ENCODE results near the gene MEX3D. TPM values are rescaled to one million over a fixed set of nuclear protein-coding genes. Genes with fewer than 3 reads are reported as not detected.

The MEX3D gene
- total RNA-seq, 2 donors from 2014 or later = 18.8 to 21.8 TPM

DNA sequence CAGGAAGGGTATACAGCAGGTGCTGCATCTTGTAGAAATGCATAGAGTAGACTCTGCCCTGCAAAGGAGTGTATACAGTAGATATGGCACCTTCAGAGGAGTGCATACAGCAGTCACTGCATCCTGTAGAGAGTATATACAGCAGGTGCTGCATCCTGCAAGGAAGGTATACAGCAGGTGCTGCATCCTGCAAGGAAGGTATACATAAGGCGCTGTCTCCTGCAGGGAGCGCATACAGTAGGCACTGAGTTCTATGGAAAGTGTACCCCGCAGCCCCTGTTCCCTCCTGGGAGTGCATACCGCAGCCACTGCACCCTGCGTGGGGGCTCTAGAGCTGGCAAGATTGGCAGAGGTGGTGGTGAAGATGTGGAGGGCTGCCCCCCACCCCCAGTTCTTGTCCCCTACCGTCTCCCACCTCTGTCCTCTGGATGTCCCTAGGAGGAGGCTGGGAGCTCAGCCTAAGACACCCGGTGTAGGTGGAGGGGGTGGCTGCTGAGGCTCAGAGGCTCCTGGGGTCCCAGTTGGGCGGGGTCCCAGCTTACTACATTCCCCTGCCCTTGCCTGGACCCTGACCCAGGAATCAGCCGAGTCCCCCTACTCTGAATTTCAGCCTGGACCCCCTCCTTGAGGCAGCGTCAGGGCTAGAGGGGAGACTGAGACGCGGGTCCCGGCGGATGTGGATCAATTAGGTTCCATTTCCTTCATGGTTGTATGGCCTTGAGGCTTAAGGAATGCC lies 53.0 kb downstream of the MEX3D start:
- no peak for TF ChIP-seq POLR2A (IDR thresholded peaks at IDR 0.05)
- TF ChIP-seq, protein P1, sequence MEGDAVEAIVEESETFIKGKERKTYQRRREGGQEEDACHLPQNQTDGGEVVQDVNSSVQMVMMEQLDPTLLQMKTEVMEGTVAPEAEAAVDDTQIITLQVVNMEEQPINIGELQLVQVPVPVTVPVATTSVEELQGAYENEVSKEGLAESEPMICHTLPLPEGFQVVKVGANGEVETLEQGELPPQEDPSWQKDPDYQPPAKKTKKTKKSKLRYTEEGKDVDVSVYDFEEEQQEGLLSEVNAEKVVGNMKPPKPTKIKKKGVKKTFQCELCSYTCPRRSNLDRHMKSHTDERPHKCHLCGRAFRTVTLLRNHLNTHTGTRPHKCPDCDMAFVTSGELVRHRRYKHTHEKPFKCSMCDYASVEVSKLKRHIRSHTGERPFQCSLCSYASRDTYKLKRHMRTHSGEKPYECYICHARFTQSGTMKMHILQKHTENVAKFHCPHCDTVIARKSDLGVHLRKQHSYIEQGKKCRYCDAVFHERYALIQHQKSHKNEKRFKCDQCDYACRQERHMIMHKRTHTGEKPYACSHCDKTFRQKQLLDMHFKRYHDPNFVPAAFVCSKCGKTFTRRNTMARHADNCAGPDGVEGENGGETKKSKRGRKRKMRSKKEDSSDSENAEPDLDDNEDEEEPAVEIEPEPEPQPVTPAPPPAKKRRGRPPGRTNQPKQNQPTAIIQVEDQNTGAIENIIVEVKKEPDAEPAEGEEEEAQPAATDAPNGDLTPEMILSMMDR (IDR thresholded peaks at IDR 0.05) = no peak
- DNase-seq (no peak), ATAC-seq (no peak)
- peaks cover 13% of the 10 kb centered on the region for H3K4me1 ChIP-seq
- H3K27me3 ChIP-seq = peaks cover 0 to 21% of the 10 kb centered on the region in 2 donors
- no peak overlapping the region for H3K27ac ChIP-seq
- no peaks in the 10 kb centered on the region for H3K9me3 ChIP-seq
- WGBS, 2 donors = 51 to 65% methylated on average over 12 to 14 of the region's 14 CpGs
- H3K4me3 ChIP-seq = no peak overlapping the region
- intact Hi-C loops (cut with DNase I) = loop anchor here (10.0 kb wide), 1 partner anchor 230 kb away; the partner anchor contains the start of gene EFNA2
- no peaks in the 10 kb centered on the region for H3K36me3 ChIP-seq (replicated peaks in 1 of 2; ENCODE audit: insufficient read depth in 1 of 2, low read depth in 2 of 2)

GRCh38 chr19:1514295-1514661 lies 53.8 kb downstream of the MEX3D start:
- peaks cover 13% of the 10 kb centered on the region for H3K4me1 ChIP-seq
- no peaks in the 10 kb centered on the region for H3K9me3 ChIP-seq
- TF ChIP-seq, protein P1 (IDR thresholded peaks at IDR 0.05) = no peak
- TF ChIP-seq POLR2A (IDR thresholded peaks at IDR 0.05) = no peak
- WGBS, 2 donors = 58 to 59% methylated on average over 9 to 10 of the region's 10 CpGs
- intact Hi-C loops (cut with DNase I) = loop anchor here (10.0 kb wide), 1 partner anchor 229 kb away; the partner anchor contains the start of gene EFNA2
- no peak for ATAC-seq
- H3K36me3 ChIP-seq (replicated peaks in 1 of 2; ENCODE audit: insufficient read depth in 1 of 2, low read depth in 2 of 2) = no peaks in the 10 kb centered on the region
- peaks cover 0 to 21% of the 10 kb centered on the region in 2 donors for H3K27me3 ChIP-seq
- no peak overlapping the region for H3K27ac ChIP-seq
- no peak overlapping the region for H3K4me3 ChIP-seq
- no peak for DNase-seq

GRCh38 chr19:1513499-1514294 lies 54.4 kb downstream of the MEX3D start:
- Histone ChIP-seq H3K9me3 (no peaks in the 10 kb centered on the region), H3K36me3 (replicated peaks in 1 of 2; ENCODE audit: insufficient read depth in 1 of 2, low read depth in 2 of 2) (no peaks in the 10 kb centered on the region), H3K27me3 (peaks cover 0 to 21% of the 10 kb centered on the region in 2 donors), H3K4me1 (peaks cover 13% of the 10 kb centered on the region), H3K27ac (no peak overlapping the region), H3K4me3 (no peak overlapping the region)
- TF ChIP-seq, protein P1 (IDR thresholded peaks at IDR 0.05) = peak; percentile 45 to 70 (median 49)
- no peak for TF ChIP-seq POLR2A (IDR thresholded peaks at IDR 0.05)
- 0 to 6% methylated on average over 1 to 40 of the region's 52 CpGs for WGBS, 2 donors
- ATAC-seq = peak; percentile 63
- DNase-seq = peak; percentile 40 to 60 (median 47)
- intact Hi-C loops (cut with DNase I) = loop anchor here (10.0 kb wide), 1 partner anchor 229 kb away; the partner anchor contains the start of gene EFNA2

DNA sequence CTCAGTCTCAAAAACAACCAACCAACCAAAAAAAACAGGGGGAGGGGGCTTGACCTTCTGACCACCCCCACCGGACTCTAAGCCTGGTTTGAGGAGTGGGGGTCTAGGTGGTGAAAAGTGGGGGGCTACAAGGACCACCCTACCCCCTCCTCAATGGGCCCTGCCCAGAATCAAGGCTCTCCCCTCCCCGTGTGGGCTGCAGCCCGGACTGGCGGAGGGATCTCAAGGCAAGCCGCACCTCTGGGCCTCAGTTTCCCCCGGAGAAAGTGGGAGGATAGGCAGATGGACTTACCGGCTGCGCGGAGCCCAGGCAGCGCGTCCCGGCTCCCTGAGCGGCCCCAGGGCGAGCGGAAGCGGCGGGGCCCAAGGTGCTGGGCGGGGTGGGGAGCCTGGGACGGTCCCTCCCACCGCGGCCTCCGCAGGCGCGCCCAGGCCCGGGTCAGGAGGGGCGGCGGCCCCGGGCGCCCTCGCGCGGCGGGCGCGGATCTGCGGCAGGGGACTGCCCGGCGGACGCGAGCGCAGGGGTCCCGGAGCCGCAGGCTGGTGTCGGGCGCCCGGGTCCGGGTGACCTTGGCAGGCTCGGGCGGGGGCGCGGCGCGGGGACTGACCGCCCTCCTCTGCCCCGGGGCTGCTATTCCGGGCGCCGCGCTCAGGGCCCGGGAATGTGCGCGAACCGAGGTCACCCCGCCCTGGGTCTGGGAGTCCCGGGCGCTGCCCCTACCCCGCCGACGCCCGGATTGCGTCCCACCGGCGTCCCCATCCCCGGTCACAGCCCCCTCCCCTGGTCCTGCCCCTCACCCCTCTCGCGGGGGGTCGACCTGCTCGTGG lies 55.2 kb downstream of the MEX3D start, which contains the start of gene ADAMTSL5:
Gene ADAMTSL5 (minus strand): TSS at position 349 of the 828 bp plus-strand sequence. CDS start 2,076 bp downstream, outside the sequence.
- Histone ChIP-seq H3K9me3 (no peaks in the 10 kb centered on the region), H3K4me1 (peaks cover 15% of the 10 kb centered on the region), H3K36me3 (replicated peaks in 1 of 2; ENCODE audit: insufficient read depth in 1 of 2, low read depth in 2 of 2) (no peaks in the 10 kb centered on the region), H3K27me3 (peaks cover 0 to 21% of the 10 kb centered on the region in 2 donors), H3K4me3 (no peak within 1 kb of the TSS), H3K27ac (no peak within 1 kb of the TSS)
- WGBS, 2 donors = 4 to 17% methylated on average over 13 to 32 of the region's 78 CpGs
- peak; percentile 53 for ATAC-seq
- intact Hi-C loops (cut with DNase I) = loop anchor here (10.0 kb wide), 1 partner anchor 228 kb away; the partner anchor contains the start of gene EFNA2
- DNase-seq = peak in 2 of 4 donors; percentile 19 to 45
- TF ChIP-seq, protein P1 (IDR thresholded peaks at IDR 0.05) = peak in 1 of 7 experiments; percentile 27
- TF ChIP-seq POLR2A (IDR thresholded peaks at IDR 0.05) = no peak

Measured in body of pancreas (tissue), 4 donors.